C4-2B (cell line): ENCODE results near the gene CHSY3.

Experiments used
- CTCF ChIP-seq: fragments of 450-650 bp; conservative IDR thresholded peaks from 2 replicates; pipeline ENCODE4 v1.5.1; 2017; ENCODE audit warnings: mild to moderate bottlenecking
- ZFX ChIP-seq: fragments of 450-650 bp; IDR thresholded peaks from 2 replicates; pipeline ENCODE4 v1.6.1; 2017

- TF ChIP-seq CTCF, result no peak
- no peak for TF ChIP-seq ZFX
Measured at GRCh38 chr5:130216286-130216685, 312.0 kb downstream of the CHSY3 start.
